GM23248 (cell line): ENCODE data around the gene CDH16.

Source experiments
- EZH2 ChIP-seq: fragments of 200-600 bp; sonication (generic); IDR thresholded peaks from 2 replicates; pipeline ENCODE4 v1.6.1; 2018; ENCODE audit warnings: antibody characterized with exemption, mild to moderate bottlenecking; ENCODE audit not compliant: insufficient read depth, poor library complexity, severe bottlenecking
- EZH2phosphoT487 ChIP-seq: fragments of 200-600 bp; sonication (generic); IDR thresholded peaks from 2 replicates; pipeline ENCODE4 v1.6.1; 2018; ENCODE audit warnings: antibody characterized with exemption, moderate library complexity, mild to moderate bottlenecking, low read depth; ENCODE audit not compliant: insufficient read depth

GRCh38 chr16:66898933-66899309 lies 19.8 kb downstream of the CDH16 start:
- TF ChIP-seq EZH2phosphoT487 = no peak
- no peak for TF ChIP-seq EZH2
